HL-60/S4 treated with retinoic acid at 250 ng/mL for 4 days and 3 days (cell line): ENCODE data around the gene HSPG2.
"Not testable (repeated sequence)": the region's sequence is repeated elsewhere in the genome, so short reads cannot be mapped to it uniquely, and the experiment has no call there.

Experiments used
- in situ Hi-C: fragments of 300-500 bp; cut with MboI; formaldehyde crosslinking; loops from 2 replicates; pipeline ENCODE4 v1.7.0; 2022; ENCODE audit warnings: low sequenced_read_pairs

The HSPG2 gene

DNA sequence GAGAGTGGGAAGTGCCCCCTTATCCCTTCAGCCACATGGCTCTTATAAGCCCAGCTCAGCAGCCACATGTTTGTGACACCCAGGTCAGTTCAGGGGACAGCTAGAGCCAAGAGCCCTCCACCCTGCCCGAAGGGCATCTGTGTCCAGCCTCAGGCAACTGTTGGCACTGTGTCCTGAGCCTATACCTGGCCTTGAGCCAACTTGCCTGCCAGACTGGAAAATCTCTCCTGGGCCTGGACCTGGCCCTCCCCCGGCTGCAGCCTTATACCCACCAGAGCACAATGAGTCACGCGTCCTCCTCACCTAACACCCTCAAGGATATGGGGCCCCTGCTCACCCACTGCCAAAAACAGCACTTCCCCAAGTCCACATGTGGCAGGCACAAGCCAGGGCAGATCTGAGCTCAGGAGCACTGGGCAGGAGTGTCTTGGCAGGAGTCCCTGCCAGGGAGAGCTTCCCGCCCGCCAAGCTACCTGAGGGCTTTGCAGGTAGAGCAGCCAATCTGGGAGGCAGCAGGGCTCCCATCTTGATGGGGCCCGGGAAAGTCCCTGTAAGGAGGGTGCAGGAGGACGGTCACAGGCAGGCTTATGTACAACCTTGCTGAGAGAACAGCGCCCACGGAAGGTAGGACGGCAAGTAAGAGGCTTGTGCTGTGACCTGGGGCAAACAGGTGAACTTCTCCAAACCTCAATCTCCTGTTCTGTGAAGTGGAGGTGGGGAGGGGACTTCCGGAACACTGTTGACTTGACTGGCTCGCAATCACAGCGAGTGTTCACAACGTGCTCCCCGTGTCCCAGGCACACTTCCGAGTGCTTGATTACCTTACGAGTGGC lies 19.8 kb upstream of the HSPG2 start:
- in situ Hi-C loops = loop anchor here (25.0 kb wide), 2 partner anchors 595 to 720 kb away; no protein-coding TSS in a partner anchor

DNA sequence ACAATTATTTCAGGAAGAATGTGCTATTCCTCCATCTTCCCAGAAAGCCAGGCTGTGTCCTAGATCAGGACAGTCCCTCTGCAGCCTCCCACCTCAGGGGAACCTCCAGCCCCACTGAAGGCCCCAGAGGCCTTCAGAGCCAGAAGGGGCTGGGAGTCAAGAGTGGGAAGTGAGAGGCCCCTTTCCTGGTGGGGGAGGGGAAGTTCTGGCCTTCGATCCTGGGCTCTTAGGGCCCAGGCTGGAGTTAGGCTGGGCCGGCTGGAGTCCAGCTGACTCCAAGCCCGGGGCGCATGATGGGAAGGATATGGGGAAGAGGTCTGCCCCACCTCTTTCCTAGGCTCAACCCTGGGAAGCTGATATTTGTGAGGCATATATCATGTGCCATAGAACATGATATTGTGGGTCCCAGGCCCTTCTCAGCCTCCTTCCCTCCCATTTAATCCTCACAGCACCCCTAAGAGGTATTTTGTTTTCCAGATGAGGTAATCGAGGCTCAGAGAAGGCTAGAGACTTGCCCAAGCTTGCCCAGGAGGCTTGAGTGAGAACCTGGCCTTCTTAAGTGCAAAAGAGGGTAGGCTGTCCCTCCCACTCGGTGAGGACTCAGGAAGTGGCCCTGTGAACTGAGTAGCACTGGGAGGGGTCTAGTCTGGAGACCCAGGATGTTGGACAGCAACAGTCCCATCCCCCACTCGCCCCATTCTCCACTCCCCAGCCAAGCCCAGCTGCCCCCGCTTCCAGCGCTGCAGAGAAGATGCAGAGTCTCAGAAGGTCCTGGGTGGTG lies 18.6 kb upstream of the HSPG2 start:
- in situ Hi-C loops = loop anchor here (25.0 kb wide), 2 partner anchors 593 to 718 kb away; no protein-coding TSS in a partner anchor

DNA sequence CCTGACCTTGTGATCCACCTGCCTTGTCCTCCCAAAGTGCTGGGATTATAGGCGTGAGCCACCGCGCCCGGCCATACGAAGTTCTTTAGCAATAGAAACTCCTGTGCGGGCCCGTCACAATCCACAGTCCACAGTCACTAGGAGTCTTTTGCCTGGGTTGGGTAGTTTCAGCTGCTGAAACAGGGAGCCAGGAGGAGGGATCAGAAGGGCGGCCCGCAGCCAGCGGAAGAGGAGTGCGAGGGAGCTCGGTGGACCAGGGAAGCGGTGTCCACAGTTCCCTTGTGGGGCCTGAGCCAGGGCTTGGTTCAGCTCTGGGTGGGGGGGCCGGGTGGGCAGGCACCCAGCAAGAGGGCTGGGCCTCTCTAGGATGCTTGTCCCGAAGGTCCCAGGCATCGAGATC lies 17.9 kb upstream of the HSPG2 start:
- in situ Hi-C loops = loop anchor here (25.0 kb wide), 2 partner anchors 593 to 718 kb away; no protein-coding TSS in a partner anchor

- in situ Hi-C loops = loop anchor here (25.0 kb wide), 2 partner anchors 591 to 716 kb away; no protein-coding TSS in a partner anchor
Measured at GRCh38 chr1:21952786-21953520, 15.8 kb upstream of the HSPG2 start.

DNA sequence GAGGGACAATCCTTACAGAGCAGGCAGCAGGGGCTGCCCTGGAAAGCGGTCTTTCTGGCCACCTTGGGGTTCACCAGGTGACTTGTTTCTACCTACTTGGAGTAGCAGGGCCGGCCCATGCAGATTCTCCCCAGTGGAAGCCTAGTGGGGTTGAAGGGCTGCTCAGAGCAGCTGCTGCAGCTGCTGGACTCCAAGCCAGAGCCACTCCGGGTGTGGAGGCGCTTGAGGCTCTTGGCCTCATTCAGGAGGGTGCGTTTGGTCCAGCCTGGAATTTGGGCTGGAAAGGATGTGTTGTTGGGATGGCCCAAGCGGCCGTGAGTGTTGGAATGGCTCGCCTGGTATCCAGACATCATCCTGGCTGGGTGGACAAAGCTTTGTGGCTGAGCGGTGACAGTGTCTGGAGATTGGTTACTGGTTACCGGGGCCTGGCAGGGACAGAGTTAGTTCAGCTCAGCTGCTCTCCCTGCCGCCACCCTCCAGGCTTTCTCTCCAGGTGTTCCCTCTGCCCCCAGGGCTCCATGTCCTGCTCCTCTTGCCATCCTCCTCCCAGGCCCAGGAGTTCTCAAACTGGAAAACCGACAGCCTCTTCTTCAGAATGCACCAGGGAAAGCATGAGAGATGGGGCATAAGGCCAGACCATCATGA lies 14.2 kb upstream of the HSPG2 start:
- in situ Hi-C loops = loop anchor here (25.0 kb wide), 2 partner anchors 589 to 714 kb away; no protein-coding TSS in a partner anchor

DNA sequence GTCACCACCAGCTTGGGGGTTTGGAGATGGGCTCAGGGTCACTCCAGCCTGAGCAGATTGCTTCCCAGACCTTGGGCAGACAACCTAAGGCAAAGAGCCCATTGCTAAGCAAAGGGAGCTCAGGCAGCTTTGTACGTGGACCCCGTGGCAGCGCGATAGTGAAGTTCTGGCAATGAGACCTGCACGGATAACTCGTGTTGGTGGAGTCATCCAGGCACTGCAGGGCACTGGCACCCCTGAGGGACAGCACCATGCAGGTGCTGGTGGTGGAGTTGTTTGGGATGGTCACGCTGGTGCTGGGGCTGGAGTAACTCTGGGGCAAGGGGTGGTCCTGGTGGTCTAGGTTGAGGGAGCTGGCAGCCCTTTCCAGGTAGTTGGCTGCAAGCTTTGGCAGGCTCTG lies 13.6 kb upstream of the HSPG2 start:
- in situ Hi-C loops = loop anchor here (25.0 kb wide), 2 partner anchors 588 to 713 kb away; no protein-coding TSS in a partner anchor

- in situ Hi-C loops = no loop called here
Measured at GRCh38 chr1:21946836-21947587, 9.9 kb upstream of the HSPG2 start.

- in situ Hi-C loops = no loop called here
Measured at GRCh38 chr1:21944733-21945073, 7.6 kb upstream of the HSPG2 start.

DNA sequence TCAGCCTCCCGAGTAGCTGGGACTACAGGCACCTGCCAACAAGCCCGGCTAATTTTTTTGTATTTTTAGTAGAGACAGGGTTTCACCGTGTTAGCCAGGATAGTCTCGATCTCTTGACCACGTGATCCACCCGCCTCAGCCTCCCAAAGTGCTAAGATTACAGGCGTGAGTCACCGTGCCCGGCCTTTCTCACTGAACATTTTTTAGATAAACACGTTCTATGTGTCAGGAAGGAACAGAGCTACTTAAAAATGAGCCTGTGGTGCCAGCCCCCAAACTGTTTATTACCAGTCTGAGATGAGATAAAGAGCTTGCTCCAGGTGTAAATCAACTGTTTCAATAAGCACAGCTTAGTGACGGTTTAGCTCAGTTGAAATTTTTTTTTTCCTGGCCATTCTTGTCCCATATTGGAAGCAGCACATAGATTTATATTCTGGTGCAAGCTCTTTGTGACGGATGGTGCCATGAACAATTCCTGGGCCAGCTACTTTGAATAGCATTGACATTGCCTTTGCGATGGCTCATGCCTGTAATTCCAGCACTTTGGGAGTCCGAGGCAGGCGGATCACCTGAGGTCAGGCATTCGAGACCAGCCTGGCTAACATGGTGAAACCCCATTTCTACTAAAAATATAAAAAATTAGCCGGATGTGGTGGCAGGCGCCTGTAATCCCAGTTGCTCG lies 6.0 kb upstream of the HSPG2 start:
- in situ Hi-C loops = not testable (repeated sequence)

GRCh38 chr1:21942464-21942863 lies 5.4 kb upstream of the HSPG2 start:
- in situ Hi-C loops = no loop called here

GRCh38 chr1:21941370-21941769 lies 4.3 kb upstream of the HSPG2 start:
- in situ Hi-C loops = no loop called here

- in situ Hi-C loops = no loop called here
Measured at GRCh38 chr1:21940492-21940891, 3.4 kb upstream of the HSPG2 start.

- in situ Hi-C loops = no loop called here
Measured at GRCh38 chr1:21939650-21940374, 2.7 kb upstream of the HSPG2 start.

- in situ Hi-C loops = no loop called here
Measured at GRCh38 chr1:21938732-21939538, 1.8 kb upstream of the HSPG2 start.

DNA sequence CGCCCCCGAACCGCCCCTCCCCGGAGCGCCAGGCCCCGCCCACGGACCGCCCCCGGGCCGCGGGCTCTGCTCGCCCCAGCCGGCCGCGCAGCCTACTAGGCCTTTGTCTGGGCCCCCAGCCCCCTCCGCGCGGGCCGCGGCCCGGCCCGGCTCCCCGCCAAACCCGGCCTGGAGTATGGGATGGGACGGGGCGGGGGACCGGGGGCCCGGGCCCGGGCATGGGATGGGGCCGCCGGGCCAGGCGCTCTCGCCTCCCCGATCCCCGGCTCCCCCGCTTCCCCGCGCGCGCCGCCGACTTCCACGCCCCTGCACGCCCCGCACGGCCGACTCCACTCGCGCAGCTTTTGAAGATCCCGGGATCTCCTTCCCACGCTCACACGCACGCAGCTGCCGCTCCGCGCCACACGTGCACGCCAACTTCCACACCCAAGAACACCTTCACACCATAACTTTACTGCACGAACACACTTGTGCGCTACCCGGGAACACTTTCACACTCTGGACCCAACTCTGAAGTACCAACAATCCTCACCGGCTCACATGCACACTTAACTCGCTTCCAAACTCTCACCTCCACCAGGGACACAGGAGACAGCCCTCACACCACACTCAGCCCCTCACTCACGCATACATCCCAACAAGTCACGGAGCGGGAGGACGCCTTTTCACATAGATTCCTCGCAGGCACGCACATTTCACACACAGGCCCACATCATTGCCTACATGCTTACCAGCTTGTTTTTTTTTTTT lies 437 bp upstream of the HSPG2 start:
- in situ Hi-C loops = no loop called here

- in situ Hi-C loops = no loop called here
Measured at GRCh38 chr1:21936366-21937031, 611 bp downstream of the HSPG2 start.
